RPMI7951 (cell line): Measurements from ENCODE around the gene RAB40A. TPM values are rescaled to one million over a fixed set of nuclear protein-coding genes. Genes with fewer than 3 reads are reported as not detected.

Experiments
- DNase-seq: peaks from one replicate; pipeline ENCODE4 v3.0.0-alpha.2; 2012; ENCODE audit warnings: low read depth
- total RNA-seq: library from RNA; depleted of rRNA; stranded (reverse); fragments of >200 nt; shearing (Covaris generic); gene quantifications from 2 replicates; pipeline ENCODE4 v1.2.3, GENCODE V29; 2014; rRNA removed

RAB40A gene
- total RNA-seq, result not detected in 2 replicates

DNA sequence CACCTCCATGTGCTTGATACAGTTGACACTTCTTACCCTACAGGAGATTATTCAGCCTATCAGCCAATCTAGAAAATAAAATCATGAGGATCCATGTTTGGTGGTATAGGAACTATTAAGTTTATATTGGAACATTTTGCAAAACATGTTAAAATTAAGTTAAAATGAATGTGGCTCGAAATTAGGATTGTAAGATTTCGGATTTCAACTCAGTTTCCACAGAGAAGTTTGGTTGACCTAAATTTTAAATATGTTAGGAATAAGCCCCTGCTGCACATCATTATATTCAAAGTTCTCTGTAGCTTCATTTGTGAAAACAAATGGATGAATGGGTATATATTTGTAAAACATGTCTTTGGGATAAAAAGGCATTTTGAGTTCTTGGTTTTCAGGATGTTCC lies at the start of gene RAB40A:
TSS of gene RAB40A (minus strand) at position 101 of the 400 bp plus-strand sequence. CDS start 18,733 bp downstream, outside the sequence.
- no peak for DNase-seq

GRCh38 chrX:103565752-103566151 lies 46.5 kb upstream of the RAB40A start:
- DNase-seq, result peak; percentile 65

- no peak for DNase-seq
Measured at GRCh38 chrX:103565197-103565596, 45.9 kb upstream of the RAB40A start.

- no peak for DNase-seq
Measured at GRCh38 chrX:103562801-103563200, 43.5 kb upstream of the RAB40A start.

GRCh38 chrX:103560256-103560655 lies 41.0 kb upstream of the RAB40A start:
- no peak for DNase-seq

DNA sequence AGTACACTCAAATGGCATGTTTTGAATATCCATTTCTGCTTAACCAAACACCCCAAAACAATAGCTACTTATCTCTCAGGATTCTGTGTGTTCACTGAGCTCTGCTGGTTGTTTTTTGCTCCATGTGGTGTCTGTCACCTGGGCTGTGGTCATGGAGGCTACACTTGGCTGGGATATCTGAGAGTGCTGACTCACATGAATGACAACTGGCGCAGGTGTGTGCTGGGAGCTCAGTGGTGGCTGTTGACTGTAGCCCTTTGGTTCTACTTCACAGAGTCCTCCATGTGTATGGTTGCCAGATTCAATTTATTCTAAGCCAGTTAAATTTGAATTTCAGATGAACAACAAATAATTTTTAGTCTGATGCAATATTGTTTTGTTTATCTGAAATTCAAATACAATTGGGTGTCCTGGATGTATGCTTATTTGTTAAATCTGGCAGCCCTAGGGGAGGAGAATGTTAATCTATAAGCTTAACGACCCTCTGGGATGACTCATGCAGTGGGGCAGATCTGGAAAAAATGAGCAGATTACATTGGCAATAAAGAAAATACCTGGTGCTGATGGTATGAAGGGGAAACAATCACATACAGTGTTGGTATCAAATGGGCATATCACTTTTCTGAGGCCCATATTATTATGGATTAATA lies 37.8 kb upstream of the RAB40A start:
- DNase-seq, result no peak

DNA sequence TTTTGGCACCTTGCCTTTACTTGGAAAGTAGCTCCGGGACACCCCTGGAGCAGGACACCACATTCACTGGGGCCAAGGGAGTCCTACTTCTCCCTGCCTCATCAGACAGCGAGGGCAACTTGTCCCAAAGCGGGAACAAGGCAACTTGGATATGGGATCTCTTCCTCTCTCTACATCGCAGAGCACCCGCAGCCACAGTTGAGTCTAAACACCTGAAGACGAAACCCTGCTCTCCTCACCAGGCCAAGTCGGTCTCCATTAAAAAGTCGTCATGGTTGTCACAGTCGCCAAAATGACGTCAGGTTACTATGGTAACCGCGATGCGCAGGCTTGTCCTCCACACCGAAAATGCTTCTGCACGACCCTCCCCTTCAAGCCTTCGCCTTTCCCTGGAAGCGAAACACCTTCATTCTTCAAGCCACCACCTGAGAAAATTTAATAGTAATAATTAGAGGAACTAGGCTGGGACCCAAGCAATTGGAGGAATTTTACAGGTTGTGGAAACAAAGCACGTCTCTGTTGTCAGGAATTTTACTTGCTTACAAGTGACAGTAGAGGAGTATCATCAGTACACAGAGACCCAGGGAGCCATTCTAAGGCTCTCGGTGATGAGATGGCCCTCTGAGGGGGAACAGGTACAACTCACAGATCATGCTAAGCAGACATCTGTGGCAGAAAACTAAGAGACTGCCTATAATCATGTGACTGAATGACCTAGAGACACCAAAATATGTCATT lies 35.6 kb upstream of the RAB40A start:
- DNase-seq, result no peak

- DNase-seq, result no peak
Measured at GRCh38 chrX:103552236-103552635, 32.9 kb upstream of the RAB40A start.

- DNase-seq, result no peak
Measured at GRCh38 chrX:103550415-103551051, 31.2 kb upstream of the RAB40A start.

DNA sequence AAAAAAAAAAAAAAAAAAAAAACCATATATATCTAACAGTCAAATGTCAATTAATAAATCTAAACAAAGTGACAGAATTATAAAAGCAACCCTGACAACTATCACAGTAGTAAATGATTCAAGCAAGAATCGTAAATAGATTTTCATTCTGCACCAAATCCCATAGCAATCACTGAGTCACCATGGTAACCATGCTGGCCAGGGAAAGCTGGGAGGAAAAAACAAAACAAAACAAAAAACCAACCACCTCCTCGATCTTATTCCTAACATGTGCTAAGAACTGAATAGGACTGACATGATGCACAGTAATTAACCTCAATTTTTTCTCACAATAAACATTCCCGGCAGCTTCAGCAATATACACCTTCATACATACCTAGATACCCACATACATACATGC lies 30.6 kb upstream of the RAB40A start:
- DNase-seq, result no peak

DNA sequence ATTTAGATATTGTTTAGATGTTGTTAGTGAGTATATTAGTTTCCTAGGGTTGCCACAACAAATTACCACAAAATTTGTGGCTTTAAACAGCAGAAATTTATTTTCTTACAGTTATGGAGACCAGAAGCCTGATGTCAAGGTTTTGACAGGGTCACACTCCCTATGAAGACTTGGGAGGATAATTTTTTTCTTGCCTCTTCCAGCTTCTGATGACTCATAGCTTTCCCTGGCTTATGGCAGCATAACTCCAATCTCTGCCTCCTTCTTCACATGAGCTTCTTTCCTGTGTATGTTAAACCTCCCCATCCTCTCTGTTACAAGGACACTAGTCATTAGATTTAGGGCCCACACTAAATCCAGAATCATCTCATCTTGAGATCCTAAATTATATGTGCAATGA lies 20.9 kb upstream of the RAB40A start:
- peak; percentile 23 for DNase-seq

- no peak for DNase-seq
Measured at GRCh38 chrX:103539695-103540094, 20.4 kb upstream of the RAB40A start.

DNA sequence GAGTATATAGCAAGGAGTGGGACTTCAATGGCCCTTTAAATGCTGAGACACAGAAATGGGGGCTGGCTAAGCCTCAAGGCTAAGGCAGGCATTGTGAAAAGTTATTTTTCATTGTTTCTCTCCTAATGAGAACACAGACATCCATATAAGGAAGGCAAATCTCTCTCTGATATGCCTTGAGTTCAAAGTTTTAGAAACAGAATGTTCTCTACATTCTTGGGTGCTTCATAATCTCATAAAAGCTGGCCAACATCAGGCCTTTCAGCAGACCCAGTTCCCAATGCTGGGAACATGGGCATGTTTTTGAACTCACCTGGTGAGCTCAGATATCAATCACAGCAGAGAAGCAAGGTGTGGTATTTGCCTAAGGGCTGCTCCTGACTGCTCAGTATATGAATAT lies 19.4 kb upstream of the RAB40A start:
- no peak for DNase-seq

- DNase-seq, result no peak
Measured at GRCh38 chrX:103537871-103538387, 18.6 kb upstream of the RAB40A start.

DNA sequence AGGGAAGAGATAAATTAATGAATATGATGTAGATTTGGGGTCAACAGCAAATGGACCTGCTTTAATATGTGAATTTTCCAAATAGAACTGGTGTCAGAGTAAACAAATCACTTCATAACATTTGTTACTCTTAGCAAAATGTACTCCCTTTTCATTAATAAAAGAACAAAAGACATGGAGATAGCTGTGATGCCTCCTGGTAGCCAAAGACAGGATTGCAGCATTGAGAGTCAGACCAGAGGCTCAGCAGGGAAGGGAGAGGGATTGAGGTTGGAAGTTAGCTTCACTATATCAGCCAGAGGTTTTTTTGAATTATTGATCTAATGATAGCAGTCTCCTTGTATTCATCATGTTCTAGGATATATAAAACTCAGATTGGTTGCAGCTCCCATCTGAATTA lies 17.4 kb upstream of the RAB40A start:
- no peak for DNase-seq

DNA sequence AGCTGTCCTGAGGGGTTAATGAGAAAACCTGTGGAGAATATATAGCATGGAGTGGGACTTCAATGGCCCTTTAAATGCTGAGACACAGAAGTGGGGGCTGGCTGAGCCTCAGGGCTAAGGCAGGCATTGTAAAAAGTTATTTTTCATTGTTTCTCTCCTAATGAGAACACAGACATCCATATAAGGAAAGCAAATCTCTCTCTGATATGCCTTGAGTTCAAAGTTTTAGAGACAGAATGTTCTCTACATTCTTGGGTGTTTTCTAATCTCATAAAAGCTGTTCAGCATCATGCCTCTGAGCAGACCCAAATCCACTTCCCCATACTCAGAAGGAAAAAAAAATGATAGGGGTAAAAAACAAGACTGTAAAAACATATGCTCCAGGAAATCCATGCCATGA lies 16.8 kb upstream of the RAB40A start:
- DNase-seq, result no peak

- DNase-seq, result no peak
Measured at GRCh38 chrX:103535206-103535605, 15.9 kb upstream of the RAB40A start.

- peak; percentile 51 for DNase-seq
Measured at GRCh38 chrX:103533511-103534216, 14.4 kb upstream of the RAB40A start.

DNA sequence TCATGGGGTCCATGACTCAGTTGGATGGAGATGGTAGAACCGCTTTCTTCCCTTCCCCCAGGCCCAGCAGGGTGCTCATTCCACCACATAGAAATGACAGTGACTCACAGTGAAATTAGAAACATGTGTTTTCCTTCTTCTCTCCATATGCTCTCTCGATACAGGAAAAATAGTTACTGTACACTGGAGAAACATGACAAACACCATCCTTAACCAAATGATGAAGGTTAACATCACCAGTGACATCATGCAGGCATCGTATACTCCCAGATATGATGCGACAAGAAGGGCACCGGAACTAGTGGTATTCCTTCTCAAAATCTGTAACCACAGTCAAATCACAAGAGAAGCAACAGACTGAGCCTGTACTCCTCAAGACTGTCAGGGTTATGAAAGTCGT lies 11.7 kb upstream of the RAB40A start:
- DNase-seq, result peak; percentile 76

GRCh38 chrX:103530545-103530944 lies 11.3 kb upstream of the RAB40A start:
- no peak for DNase-seq

DNA sequence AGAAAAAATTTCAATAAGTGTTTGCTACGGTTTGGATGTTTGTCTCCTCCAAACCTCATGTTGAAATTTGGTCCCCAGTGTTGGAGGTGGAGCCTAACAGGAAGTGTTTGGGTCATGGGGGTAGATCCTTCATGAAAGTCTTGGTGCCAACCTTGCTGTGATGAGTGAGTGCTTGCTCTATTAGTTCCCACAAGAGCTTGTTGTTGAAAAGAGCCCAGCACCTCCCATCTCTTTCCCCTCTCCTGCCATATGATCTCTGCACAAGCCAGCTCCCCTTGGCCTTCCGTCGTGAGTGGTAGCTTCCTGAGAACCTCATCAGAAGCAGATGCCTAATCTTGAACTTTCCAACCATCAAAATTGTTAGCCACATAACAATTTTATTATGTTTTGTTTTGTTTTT lies 10.3 kb upstream of the RAB40A start:
- DNase-seq, result no peak

- DNase-seq, result no peak
Measured at GRCh38 chrX:103524747-103525146, 5.5 kb upstream of the RAB40A start.
